Measurements from ENCODE around the gene FEZF1.

Gene FEZF1

DNA sequence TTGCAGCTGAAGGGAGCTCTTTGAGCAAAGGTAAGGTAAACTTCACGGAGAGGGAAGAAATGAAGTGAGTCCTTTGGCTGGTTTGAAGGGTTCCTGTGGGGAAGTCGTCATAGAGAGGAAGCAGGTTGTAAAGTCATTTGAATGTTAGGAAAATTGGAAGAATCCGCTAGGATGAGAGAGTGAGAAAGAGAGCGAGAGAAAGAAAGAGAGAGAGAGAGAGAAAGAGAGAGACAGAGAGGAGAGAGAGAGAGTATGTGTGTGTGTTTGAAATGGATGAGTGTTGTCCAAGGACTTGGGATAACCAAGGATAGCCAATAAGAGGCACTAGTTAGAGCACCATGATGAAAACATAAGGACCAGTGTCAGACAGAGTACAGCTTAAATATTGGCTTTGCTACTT is 43.1 kb downstream of the FEZF1 start:
- DNase-seq (ENCODE audit: low spot score): no peak
- TF ChIP-seq, protein P1, sequence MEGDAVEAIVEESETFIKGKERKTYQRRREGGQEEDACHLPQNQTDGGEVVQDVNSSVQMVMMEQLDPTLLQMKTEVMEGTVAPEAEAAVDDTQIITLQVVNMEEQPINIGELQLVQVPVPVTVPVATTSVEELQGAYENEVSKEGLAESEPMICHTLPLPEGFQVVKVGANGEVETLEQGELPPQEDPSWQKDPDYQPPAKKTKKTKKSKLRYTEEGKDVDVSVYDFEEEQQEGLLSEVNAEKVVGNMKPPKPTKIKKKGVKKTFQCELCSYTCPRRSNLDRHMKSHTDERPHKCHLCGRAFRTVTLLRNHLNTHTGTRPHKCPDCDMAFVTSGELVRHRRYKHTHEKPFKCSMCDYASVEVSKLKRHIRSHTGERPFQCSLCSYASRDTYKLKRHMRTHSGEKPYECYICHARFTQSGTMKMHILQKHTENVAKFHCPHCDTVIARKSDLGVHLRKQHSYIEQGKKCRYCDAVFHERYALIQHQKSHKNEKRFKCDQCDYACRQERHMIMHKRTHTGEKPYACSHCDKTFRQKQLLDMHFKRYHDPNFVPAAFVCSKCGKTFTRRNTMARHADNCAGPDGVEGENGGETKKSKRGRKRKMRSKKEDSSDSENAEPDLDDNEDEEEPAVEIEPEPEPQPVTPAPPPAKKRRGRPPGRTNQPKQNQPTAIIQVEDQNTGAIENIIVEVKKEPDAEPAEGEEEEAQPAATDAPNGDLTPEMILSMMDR (IDR thresholded peaks at IDR 0.05; ENCODE audit: extremely low read depth, missing control alignments): no peak

GRCh38 chr7:122261016-122261415 is 43.5 kb downstream of the FEZF1 start:
- TF ChIP-seq, protein P1 (IDR thresholded peaks at IDR 0.05; ENCODE audit: extremely low read depth, missing control alignments): no peak

DNA sequence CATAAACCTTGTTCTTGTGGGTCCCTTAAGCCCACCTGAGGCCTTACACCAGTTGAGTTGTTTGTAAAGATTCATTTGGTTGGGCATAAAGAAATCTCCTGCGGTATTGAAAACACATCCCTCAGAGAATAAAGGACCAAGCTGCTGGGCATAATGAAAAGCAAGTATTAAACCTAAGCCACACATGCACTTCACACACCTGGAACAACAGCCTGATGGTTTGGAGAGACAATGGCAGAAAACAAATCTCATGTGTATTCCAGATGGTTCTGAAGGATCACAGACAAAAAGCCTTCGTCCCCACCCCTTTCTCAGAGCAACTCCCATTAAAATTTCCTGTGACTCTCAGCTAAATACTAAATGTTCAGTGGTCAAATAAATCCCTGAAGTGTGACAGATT is 44.2 kb downstream of the FEZF1 start:
- TF ChIP-seq, protein P1 (IDR thresholded peaks at IDR 0.05; ENCODE audit: extremely low read depth, missing control alignments): no peak
- DNase-seq (ENCODE audit: low spot score): no peak

More at GRCh38 chr7:122261016-122261415, 43.5 kb downstream of the FEZF1 start:
- DNase-seq (ENCODE audit: low spot score): no peak

DNA sequence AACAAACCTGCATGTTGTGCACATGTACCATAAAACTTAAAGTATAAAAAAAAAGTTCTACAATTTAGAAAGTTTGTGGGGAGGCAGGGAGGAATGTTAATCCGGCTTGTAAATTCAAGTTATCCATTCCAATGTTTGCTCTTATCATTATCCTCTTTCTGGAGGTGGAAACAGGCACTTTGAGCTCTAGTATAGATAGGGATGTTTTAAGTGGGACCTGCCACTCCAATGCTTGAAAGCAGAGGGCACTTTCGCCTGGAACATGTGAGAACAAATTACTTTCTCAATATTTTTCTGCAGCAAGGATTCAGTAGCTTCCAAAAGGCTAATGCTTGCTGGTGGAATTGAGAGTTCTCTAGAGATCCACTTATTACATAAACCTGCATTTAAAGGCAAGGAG is 45.6 kb downstream of the FEZF1 start:
- TF ChIP-seq, protein P1 (IDR thresholded peaks at IDR 0.05; ENCODE audit: extremely low read depth, missing control alignments): no peak
- no peak for DNase-seq (ENCODE audit: low spot score)

DNA sequence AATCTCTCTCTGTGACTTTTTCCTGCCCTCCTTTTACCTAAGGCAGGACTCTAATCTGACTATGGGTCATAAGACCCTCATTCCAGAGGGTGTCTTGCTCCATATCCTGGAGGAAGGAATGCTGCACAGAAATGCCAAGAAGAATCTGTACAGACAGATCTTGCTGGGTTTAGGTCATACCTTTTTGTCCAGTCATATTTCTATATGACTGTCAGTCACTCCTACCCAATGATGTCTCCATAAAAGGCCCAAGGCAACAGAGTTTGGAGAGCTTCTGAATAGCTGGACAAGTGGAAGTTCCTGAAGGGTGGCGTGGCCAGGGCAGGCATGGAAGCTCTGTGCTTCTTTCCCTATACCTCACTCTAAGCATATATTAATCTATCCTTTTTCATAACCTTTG is 47.5 kb downstream of the FEZF1 start:
- TF ChIP-seq, protein P1 (IDR thresholded peaks at IDR 0.05; ENCODE audit: extremely low read depth, missing control alignments): no peak
- no peak for DNase-seq (ENCODE audit: low spot score)

DNA sequence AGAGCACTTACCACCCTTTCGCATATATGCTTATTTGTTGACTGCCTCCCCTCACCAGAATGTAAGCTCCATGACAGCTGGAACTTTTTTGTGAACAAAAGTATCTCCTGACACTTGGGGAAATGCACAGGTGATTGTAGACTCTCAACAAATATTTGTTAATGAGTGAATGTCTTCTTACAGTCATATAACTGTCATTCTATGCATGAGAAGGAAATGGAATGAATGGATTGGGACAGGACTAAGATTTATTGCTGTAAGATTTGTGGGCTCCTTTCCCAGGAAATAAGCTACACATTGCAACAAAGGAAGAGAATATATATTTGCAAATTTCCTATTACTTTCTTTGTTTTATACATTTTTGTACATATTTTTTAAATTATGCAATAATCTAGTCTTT is 48.5 kb downstream of the FEZF1 start:
- DNase-seq (ENCODE audit: low spot score): no peak
- TF ChIP-seq, protein P1 (IDR thresholded peaks at IDR 0.05; ENCODE audit: extremely low read depth, missing control alignments): no peak

DNA sequence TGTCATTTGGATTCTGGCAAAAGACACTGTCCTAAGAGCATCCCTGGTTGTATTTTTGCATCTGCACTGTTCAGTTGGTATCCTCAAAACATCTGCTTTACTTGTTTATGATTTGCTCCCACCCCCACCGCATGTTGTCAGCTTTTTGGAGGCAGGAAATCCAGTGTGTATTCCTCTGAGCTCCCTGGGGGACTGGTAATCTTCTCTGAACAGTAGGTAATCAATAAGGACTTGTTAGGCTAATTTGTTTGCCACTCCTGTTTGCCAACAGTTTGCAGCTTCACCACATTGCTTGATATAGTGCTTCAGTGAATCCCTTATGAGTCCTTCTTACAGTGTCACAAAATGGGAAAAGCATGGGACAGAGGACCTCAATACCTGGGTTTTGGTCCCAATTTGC is 49.1 kb downstream of the FEZF1 start:
- TF ChIP-seq, protein P1 (IDR thresholded peaks at IDR 0.05; ENCODE audit: extremely low read depth, missing control alignments): no peak
- DNase-seq (ENCODE audit: low spot score): no peak
